ENCODE results near the gene LARP1.

GRCh38 chr5:154779105-154779504 lies 23.9 kb downstream of the LARP1 start:
- TF ChIP-seq CTCF (conservative IDR thresholded peaks at IDR 0.05 in 1 of 2, IDR thresholded peaks at IDR 0.05 in 1 of 2; ENCODE audit: extremely low read depth in 1 of 2, insufficient read depth in 1 of 2, low read depth in 1 of 2, low read length in 2 of 2) = no peak
- TF ChIP-seq EZH2 (IDR thresholded peaks at IDR 0.05; ENCODE audit: borderline replicate concordance, low read length) = no peak

Measured in mammary epithelial cell (primary cell).